Measurements from ENCODE around the gene KCNN3.

DNA sequence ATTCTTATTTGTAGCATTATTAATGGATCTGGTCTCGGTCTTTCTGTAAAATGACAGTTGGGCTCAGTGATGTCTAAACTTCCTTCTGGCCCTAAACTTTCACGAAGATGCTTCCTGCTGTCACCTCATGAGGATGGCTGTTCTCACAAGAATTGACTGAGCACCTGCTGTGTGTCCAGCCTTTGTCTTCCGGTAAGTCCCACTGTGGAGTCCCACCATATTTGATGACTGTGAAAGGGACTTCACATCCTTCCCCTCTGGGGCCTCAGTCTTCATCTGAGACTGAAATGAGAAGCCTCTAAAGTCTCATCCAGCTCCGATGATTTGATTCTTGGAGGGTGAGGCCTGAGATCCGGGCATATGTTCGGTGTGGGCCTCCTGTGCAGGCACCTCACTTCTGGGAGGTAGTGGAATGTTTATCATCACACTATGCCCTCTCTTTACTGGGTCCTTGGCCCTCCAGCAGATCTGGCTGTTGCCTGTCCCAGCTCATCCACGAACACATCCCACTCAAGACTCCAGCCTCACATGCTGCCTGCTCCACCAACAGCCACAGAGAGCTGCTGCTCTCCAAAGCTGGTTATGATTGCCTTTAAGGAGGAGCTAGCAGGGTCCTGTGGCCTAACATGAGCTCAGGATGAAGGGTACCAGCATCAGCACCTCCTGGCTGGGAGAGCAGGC is 95.8 kb downstream of the KCNN3 start:
- TF ChIP-seq, protein P1, sequence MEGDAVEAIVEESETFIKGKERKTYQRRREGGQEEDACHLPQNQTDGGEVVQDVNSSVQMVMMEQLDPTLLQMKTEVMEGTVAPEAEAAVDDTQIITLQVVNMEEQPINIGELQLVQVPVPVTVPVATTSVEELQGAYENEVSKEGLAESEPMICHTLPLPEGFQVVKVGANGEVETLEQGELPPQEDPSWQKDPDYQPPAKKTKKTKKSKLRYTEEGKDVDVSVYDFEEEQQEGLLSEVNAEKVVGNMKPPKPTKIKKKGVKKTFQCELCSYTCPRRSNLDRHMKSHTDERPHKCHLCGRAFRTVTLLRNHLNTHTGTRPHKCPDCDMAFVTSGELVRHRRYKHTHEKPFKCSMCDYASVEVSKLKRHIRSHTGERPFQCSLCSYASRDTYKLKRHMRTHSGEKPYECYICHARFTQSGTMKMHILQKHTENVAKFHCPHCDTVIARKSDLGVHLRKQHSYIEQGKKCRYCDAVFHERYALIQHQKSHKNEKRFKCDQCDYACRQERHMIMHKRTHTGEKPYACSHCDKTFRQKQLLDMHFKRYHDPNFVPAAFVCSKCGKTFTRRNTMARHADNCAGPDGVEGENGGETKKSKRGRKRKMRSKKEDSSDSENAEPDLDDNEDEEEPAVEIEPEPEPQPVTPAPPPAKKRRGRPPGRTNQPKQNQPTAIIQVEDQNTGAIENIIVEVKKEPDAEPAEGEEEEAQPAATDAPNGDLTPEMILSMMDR (conservative IDR thresholded peaks at IDR 0.05; ENCODE audit: low read depth, low read length): no peak
- no peak for TF ChIP-seq EZH2phosphoT487 (IDR thresholded peaks at IDR 0.05; ENCODE audit: borderline replicate concordance, low read length)
